Iris pigment epithelial cell (primary cell): ENCODE results near the gene PCCA.

ENCODE experiments used
- DNase-seq: peaks from one replicate; pipeline ENCODE4 v3.0.0-alpha.2; 2011; ENCODE audit warnings: low read depth

The PCCA gene

DNA sequence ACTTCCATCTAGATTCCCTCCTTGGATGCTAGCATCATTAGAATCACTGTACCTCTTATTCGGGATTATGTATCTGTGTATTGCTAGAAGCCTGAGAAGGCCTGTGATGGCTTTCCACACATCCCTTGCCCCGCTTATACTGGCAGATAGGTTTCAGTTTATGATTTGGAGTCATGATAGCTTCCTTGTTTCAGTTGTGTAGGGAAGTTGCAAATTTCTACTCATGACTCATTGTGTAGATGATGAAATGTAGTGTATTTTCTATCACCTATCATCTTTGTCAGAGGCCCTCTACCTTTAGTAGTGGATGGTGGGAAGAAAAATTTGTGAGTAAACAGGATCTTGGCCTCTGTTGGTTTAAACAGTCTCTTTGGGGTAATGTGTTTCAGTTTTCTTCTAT is 334.5 kb downstream of the PCCA start:
- peak; percentile 68 for DNase-seq

DNA sequence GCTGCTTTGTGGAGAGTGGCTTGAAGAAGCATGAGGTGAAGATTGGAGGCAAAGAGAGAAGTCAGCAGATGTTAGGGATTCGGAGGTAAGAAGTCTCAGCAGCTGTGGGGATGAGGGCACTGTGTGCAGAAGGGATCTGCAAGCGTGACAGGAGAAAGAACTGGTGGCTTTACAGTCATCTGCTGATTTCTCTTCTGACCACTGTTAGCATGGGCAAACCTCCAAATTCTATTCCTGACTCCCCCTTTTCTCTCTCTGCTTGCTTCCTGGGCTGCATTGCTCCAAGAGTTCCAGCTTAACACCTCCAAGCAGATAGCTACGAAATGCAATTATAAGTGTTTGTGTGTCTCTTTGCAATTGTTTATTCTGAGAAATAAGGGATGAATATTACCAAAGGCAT is 340.1 kb downstream of the PCCA start:
- no peak for DNase-seq

DNA sequence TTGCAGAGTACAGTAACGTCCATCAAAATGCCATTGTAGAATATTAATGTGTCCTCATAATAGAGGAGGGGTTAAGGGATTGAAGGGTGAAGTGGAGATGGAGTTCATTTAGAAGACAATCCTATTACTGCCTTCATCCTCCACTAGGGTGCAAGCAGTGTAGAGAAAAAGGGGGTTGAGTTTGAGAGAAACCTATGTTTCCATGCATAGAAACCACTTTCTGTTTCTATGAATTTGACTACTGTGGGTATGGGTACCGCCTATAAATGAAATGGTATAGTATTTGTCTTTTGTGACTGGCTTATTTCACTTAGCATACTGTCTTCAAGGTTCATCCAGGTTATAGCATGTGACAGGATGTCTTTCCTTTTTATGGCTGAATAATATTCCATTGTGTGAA is 343.7 kb downstream of the PCCA start:
- no peak for DNase-seq

- DNase-seq, result no peak
These were observed 344.6 kb downstream of the PCCA start for GRCh38 chr13:100433475-100433874.

GRCh38 chr13:100434010-100434763 is 345.3 kb downstream of the PCCA start:
- peak; percentile 87 for DNase-seq

- no peak for DNase-seq
These were observed 347.2 kb downstream of the PCCA start for GRCh38 chr13:100436099-100436498.

- DNase-seq, result no peak
These were observed 349.3 kb downstream of the PCCA start for GRCh38 chr13:100438059-100438788.

DNA sequence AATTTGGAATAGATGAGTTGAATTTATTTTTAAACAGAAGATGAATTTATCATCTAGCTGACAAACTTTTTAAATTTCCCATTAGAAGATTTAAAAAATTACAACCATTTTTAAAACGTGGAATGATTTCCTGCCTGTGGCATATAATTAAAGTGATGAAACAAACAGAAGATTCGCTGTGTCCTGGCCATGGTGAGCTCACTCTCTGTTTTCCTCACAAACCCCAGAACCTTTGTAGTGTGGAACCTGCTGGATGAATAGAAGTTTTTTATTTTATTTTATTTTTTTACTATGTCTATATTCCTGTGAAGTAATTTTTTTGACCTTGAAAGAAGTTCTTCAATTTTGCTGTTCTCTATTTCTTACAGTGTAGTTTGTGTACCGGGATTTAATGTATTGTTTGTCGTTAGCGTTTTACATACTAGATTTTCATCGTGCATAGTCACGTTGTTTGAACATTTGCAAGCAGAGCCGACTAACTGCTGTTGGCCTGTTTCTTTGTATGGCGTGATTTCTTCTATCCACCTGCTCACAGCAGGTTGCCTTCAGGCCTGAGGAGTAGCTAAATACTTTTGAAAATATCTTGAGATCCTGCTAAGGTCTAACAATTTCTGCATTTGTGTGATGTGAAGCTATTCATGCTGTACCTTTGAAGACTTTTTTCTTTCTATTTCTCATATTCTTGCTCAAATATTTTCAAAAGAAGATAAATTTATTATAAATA is 350.5 kb downstream of the PCCA start:
- no peak for DNase-seq

GRCh38 chr13:100440751-100441425 is 352.0 kb downstream of the PCCA start:
- DNase-seq, result peak; percentile 79

GRCh38 chr13:100442095-100442832 is 353.4 kb downstream of the PCCA start:
- DNase-seq, result no peak

GRCh38 chr13:100443278-100443997 is 354.5 kb downstream of the PCCA start:
- DNase-seq, result no peak

DNA sequence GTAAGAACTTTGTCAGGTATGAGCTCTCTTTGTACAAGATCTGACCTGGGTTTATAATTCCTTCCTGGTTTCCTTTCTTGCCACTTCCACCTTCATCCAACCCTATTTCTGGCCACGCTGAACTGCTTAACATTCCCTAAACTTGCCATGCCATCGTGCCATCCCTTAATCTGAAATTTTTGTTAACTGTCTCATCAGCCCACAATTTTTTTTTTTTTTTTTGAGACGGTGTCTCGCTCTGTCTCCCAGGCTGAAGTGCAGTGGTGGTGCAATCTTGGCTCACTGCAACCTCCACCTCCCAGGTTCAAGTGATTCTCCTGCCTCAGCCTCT is 355.1 kb downstream of the PCCA start:
- DNase-seq, result no peak

GRCh38 chr13:100447831-100448230 is 358.9 kb downstream of the PCCA start:
- DNase-seq, result no peak

DNA sequence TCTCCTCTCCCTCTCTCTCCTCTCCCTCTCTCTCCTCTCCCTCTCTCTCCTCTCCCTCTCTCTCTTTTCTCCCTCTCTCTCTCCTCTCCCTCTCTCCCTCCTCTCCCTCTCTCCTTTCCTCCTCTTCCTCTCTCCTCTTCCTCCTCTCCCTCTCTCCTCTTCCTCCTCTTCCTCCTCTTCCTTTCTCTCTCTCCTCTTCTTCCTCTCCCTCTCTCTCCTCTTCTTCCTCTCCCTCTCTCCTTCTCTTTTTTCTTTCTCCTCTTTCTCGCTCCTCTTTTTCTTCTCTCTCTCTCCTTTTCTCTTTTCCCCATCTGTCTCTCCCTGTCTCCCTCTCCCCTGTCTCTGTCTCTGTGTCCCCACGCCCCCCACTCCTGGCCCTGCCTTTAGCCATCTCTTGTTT is 363.0 kb downstream of the PCCA start:
- DNase-seq, result no peak

DNA sequence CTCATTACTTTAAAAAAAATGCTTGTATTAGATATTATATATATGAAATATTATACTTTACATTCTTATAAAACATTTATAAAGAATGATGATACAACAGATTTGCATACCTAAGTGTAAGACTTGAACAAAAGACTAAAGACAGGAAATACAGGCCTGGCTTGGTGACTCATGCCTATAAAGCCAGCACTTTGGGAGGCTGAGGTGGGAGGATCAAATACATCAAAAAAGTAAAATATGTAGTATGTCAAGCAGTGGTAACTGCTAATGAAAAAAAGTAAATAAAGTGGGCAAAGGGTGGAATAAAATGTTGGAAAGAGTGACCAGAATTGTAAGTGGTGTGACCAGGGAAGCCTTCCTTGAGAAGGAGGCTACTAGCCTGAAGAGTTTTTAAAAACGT is 366.0 kb downstream of the PCCA start:
- peak; percentile 65 for DNase-seq

GRCh38 chr13:100458673-100459072 is 369.8 kb downstream of the PCCA start:
- no peak for DNase-seq

GRCh38 chr13:100459747-100460146 is 370.9 kb downstream of the PCCA start:
- DNase-seq, result no peak

GRCh38 chr13:100460266-100460665 is 371.4 kb downstream of the PCCA start:
- peak; percentile 44 for DNase-seq

DNA sequence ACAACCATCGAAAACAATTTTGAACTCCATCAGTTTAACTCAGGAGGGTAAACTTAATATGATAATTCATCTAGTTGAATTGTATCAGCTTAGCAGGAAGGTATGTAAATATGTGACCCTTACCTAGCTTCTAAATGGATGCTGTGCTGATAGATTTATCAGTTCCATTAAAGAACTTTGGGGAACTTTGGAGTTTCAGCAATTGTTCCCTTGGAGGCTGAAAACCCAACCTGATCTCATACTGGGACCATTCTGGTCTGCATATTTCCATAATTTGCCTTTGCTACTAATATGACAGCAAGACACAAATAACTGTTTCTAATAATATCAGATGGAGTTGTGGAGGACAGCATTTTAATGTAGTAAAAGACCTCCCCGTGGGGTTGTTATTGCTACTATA is 371.9 kb downstream of the PCCA start:
- DNase-seq, result no peak

DNA sequence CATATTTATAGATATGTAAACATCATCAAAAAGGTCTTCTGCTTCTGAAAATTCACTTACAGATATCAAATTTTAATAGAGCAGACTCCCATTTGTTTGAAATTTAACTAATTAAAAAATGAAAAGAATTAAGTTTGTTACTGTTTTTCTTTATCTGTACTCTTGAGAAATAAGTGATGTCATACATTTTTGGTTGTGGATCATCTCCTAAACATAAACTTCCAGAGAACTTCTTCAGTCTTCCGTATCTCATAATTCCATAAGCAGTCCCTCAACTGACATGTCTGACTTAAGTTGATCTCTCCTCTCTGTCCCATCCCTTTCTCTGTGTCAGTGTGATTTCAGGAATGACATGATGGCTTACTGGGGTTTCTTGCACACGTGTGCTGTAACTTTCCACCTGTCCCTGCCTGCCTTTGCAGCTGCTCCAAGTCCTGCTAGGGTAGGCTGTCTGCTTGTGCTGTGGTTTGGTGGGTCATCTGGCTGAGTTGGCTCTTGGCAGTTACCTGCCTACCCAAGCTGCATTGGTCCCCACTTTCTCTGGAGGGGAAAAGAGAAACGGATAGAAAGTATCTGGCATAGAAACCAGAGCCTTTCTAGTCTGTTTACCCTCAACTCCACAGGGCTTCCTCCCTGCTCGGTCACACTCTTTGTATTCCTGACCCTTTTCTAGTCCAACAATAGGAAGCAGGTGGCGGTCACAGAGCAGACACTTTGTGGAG is 372.6 kb downstream of the PCCA start:
- DNase-seq, result peak; percentile 18
